Tibial nerve (tissue), 3 donors: ENCODE measurements around the gene SUSD4.

Source experiments
- CTCF ChIP-seq, 5 experiments: fragments of 200-600 bp in 3 of 5; fragments of 450-650 bp in 2 of 5; sonication (generic) in 3 of 5; IDR thresholded peaks; one replicate each; pipeline ENCODE4 v1.5.1; 2016 to 2019; ENCODE audit warnings: antibody characterized with exemption in 5 of 5, mild to moderate bottlenecking in 3 of 5, moderate library complexity in 2 of 5
- POLR2A ChIP-seq, 2 donors: fragments of 450-650 bp; IDR thresholded peaks; one replicate each; pipeline ENCODE4 v1.6.1; 2017; ENCODE audit warnings: antibody characterized with exemption in 2 of 2, mild to moderate bottlenecking in 2 of 2, moderate library complexity in 2 of 2

GRCh38 chr1:223346311-223346710 lies 17.7 kb downstream of the SUSD4 start:
- no peak for TF ChIP-seq CTCF (IDR thresholded peaks at IDR 0.05)
- no peak for TF ChIP-seq POLR2A (IDR thresholded peaks at IDR 0.05)
